ENCODE results near the gene RAB22A.

Gene RAB22A

DNA sequence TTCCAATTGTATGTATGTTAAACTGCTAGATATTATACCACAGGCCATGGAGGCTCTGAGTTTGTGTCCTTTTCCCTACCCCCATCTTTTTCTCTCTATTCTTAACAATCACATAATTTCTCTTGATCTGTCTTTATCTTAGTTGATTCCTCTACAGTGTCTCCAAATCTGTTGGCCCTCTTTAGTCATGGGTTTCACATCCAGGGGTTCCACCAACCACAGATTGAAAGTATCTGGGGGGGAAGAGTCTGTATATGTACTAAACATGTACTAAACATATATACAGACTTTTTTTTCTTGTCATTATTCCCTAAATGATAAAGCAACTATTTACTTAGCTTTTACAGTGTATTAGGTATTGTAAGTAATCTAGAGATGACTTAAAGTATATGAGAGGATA lies 20.2 kb downstream of the RAB22A start:
- TF ChIP-seq, protein P1, sequence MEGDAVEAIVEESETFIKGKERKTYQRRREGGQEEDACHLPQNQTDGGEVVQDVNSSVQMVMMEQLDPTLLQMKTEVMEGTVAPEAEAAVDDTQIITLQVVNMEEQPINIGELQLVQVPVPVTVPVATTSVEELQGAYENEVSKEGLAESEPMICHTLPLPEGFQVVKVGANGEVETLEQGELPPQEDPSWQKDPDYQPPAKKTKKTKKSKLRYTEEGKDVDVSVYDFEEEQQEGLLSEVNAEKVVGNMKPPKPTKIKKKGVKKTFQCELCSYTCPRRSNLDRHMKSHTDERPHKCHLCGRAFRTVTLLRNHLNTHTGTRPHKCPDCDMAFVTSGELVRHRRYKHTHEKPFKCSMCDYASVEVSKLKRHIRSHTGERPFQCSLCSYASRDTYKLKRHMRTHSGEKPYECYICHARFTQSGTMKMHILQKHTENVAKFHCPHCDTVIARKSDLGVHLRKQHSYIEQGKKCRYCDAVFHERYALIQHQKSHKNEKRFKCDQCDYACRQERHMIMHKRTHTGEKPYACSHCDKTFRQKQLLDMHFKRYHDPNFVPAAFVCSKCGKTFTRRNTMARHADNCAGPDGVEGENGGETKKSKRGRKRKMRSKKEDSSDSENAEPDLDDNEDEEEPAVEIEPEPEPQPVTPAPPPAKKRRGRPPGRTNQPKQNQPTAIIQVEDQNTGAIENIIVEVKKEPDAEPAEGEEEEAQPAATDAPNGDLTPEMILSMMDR (IDR thresholded peaks at IDR 0.05; ENCODE audit: low read depth, low read length), result no peak
- DNase-seq (ENCODE audit: extremely low read depth, low read depth), result no peak

DNA sequence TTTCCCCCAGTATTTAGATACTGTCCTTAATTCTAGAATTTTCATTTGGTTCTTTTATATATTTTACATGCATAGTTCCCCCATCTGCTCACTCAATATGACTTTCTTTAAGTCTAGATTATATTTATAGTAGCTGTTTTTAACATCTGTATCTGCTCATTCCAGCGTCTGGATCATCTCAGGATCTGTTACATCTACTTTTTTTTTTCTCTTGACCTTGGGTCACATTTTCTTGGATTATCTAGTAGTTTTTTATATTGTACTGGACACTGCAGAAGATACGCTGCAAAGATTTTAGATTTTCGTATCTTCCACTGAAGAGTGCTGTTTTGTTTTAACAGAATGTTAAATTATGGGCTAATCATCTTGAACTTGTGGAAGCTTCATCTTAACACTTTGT lies 20.7 kb downstream of the RAB22A start:
- DNase-seq (ENCODE audit: extremely low read depth, low read depth), result no peak
- TF ChIP-seq, protein P1 (IDR thresholded peaks at IDR 0.05; ENCODE audit: low read depth, low read length), result no peak

DNA sequence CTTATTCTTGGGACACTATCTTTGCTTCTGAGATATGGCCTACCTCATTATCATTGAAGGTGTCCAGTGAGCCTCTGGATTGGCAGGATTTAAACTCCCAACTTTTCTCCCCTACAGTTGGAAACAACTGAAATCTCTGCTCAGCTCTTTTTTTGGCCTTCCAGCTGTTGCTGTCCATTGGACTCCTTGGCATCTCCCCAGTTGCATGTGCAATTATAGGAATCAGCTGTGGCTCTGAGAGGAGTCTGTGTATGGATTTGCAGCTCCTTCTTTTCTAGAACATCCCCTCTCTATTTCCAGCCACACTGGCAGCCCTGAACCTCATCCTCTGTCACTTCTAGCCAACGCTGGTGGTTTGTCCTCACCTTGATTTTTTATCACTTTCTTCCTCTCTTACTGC lies 21.2 kb downstream of the RAB22A start:
- DNase-seq (ENCODE audit: extremely low read depth, low read depth), result no peak
- TF ChIP-seq, protein P1 (IDR thresholded peaks at IDR 0.05; ENCODE audit: low read depth, low read length), result no peak

DNA sequence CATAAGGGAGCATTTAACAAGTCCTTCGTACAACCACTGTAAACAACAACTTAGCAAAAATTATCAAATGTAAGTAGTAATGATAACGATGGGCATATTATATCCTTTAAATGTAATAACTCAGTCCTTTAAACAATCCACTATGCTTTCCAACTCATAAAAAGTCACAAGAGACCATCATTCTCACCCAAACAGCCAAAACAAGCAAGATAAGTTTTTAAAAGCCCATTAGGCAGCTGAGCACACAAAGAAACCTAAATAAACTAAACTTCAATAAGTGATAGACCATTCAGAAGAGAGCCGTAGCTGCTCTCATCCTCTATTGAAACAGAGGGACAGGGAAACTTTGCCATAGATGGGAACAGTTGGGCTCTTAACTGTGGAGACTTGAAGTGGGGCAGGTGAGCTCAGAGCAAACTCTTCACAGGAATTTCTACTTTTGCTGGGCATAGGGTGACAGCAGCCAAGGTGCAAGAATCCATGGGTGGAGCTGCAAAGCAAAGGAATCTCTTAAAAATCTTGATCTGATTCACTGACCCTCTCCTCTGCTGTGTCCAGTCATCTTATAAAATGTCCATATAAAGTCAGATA lies 22.5 kb downstream of the RAB22A start:
- no peak for DNase-seq (ENCODE audit: extremely low read depth, low read depth)
- TF ChIP-seq, protein P1 (IDR thresholded peaks at IDR 0.05; ENCODE audit: low read depth, low read length), result no peak

DNA sequence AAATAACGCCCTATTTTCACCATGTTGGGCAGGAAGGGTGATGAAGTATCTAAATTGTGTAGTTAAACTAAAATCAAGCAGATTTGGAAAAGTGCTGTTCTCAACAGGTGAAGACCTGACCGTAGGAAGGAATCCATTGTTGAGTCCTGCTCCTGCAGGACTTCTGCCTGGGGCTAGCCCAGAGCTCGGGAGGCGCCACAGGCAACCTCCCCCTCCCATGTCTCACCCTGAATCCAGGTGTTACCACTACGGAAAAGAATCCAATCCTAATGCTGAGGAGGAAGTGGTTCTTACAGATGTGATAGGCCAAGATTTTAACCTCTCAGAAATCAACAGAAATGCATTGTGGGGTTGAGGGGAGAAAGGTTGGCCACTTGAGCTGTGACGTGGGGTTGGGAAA lies 30.2 kb downstream of the RAB22A start:
- TF ChIP-seq, protein P1 (IDR thresholded peaks at IDR 0.05; ENCODE audit: low read depth, low read length), result no peak

DNA sequence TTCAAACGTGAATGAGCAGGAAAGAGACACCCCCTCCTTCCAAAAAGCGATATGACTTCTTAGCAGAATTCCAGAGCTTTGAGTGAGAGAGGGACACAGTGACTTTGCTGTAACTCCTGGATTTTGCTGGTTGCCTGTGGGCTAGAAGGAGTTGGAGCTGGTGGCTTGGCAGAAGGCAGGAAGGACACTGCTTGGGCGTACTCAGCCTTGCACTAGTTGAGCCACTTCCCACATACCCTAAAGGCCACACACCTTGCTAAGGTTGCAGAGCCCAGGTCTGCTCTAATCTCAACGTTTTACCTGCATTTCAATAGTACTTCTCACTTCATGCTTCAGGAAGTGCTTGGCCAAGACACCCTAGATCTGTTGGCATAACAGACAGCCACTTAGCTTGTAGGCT lies 30.6 kb downstream of the RAB22A start:
- TF ChIP-seq, protein P1 (IDR thresholded peaks at IDR 0.05; ENCODE audit: low read depth, low read length), result no peak
- DNase-seq (ENCODE audit: extremely low read depth, low read depth), result no peak

More for the DNA sequence above, 30.2 kb downstream of the RAB22A start:
- DNase-seq (ENCODE audit: extremely low read depth, low read depth), result no peak

DNA sequence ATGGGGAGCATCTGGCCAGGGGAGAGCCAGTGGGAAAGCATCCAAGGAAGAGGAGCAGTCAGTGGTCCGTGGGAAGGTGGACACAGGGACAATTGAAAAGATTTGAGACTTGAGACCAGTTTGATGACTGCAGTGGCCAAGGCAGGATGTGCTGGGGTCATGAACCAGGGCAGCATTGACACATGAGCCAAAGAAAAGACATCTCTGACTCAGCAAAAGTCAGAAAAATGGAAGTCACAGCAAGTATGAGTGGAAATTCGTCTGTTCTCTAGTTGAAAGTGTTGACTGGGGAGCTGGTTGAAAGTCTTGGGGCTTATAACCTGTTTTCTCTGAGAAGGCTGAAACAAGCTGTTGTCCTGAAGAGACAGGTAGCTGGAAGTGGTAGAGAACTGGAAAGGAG lies 31.3 kb downstream of the RAB22A start:
- TF ChIP-seq, protein P1 (IDR thresholded peaks at IDR 0.05; ENCODE audit: low read depth, low read length), result no peak
- DNase-seq (ENCODE audit: extremely low read depth, low read depth), result no peak
